Loucy (cell line): ENCODE measurements around the gene UTF1.

Experiments
- H2AFZ ChIP-seq: fragments of 200-600 bp; sonication (generic); 2 replicates; pipeline ENCODE4 v1.6.0; 2016; ENCODE audit warnings: antibody characterized with exemption, mild to moderate bottlenecking, low read length, moderate library complexity
- H3F3A ChIP-seq: fragments of 200-600 bp; 2 replicates; pipeline ENCODE4 v1.6.0; 2016; ENCODE audit warnings: antibody characterized with exemption, low read depth, mild to moderate bottlenecking
- H3K27me3 ChIP-seq: fragments of 200-600 bp; sonication (generic); 2 replicates; pipeline ENCODE4 v1.6.1; 2014; ENCODE audit warnings: low read length, mild to moderate bottlenecking; ENCODE audit not compliant: insufficient read depth, poor library complexity, severe bottlenecking
- H3K36me3 ChIP-seq: fragments of 200-600 bp; sonication (generic); 2 replicates; pipeline ENCODE4 v1.6.1; 2016; ENCODE audit warnings: low read length; ENCODE audit not compliant: insufficient read depth
- H3K4me1 ChIP-seq: fragments of 200-600 bp; sonication (generic); 2 replicates; pipeline ENCODE4 v1.5.1; 2014; ENCODE audit warnings: low read length, mild to moderate bottlenecking; ENCODE audit not compliant: insufficient read depth, poor library complexity, severe bottlenecking
- H3K4me2 ChIP-seq: fragments of 200-600 bp; sonication (generic); 2 replicates; pipeline ENCODE4 v1.6.0; 2014; ENCODE audit warnings: antibody characterized with exemption, low read length, low read depth, mild to moderate bottlenecking; ENCODE audit not compliant: poor library complexity, severe bottlenecking
- H3K4me3 ChIP-seq: fragments of 200-600 bp; sonication (generic); 2 replicates; pipeline ENCODE4 v1.5.1; 2014; ENCODE audit warnings: low read length, mild to moderate bottlenecking, mixed read lengths; ENCODE audit not compliant: poor library complexity, severe bottlenecking
- H3K79me2 ChIP-seq: fragments of 200-600 bp; sonication (generic); 2 replicates; pipeline ENCODE4 v1.6.1; 2014; ENCODE audit warnings: low read length; ENCODE audit not compliant: insufficient read depth
- H3K9ac ChIP-seq: fragments of 200-600 bp; sonication (generic); 2 replicates; pipeline ENCODE4 v1.6.0; 2014; ENCODE audit warnings: mild to moderate bottlenecking, low read depth, low read length, moderate library complexity; ENCODE audit not compliant: poor library complexity, severe bottlenecking
- H3K9me2 ChIP-seq: fragments of 200-600 bp; sonication (generic); replicated peaks from 2 replicates; pipeline ENCODE4 v1.6.1; 2016; ENCODE audit warnings: low read depth, low read length, mixed read lengths
- H3K9me3 ChIP-seq: fragments of 200-600 bp; sonication (generic); 2 replicates; pipeline ENCODE4 v1.6.1; 2014; ENCODE audit warnings: mild to moderate bottlenecking, antibody characterized with exemption, low read length, low read depth; ENCODE audit not compliant: insufficient read depth
- H4K20me1 ChIP-seq: fragments of 200-600 bp; sonication (generic); 2 replicates; pipeline ENCODE4 v1.6.0; 2014; ENCODE audit warnings: antibody characterized with exemption, low read length, mild to moderate bottlenecking; ENCODE audit not compliant: insufficient read depth, poor library complexity, severe bottlenecking
- CTCF ChIP-seq: fragments of 200-600 bp; sonication (generic); conservative IDR thresholded peaks from 2 replicates; pipeline ENCODE4 v1.5.1; 2014; ENCODE audit warnings: mild to moderate bottlenecking, antibody characterized with exemption, low read length
- EZH2phosphoT487 ChIP-seq: fragments of 200-600 bp; IDR thresholded peaks from 2 replicates; pipeline ENCODE4 v1.6.1; 2018; ENCODE audit warnings: antibody characterized with exemption, mild to moderate bottlenecking, moderate library complexity, borderline replicate concordance

The UTF1 gene

DNA sequence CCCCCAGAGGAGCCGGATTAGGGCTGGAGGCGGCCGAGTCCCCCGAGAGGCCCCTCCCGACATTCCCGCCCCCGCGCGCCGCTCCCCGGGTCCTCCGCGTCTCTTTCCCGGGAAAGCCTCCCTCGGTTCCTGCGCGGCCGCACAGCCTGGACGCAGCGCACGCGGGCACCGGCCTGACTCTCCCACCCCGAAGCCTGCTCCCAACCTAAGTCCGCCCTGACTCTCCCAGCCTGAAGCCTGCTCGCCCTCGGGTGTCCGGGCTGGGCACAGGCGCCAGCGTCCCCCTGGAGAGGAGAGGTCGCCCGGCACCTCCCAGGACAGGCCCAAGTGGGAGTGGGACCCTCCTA is 7.2 kb downstream of the UTF1 start:
- Histone ChIP-seq H3K4me2 (no peak overlapping the region), H3F3A (no peaks in the 10 kb centered on the region), H3K9ac (no peak overlapping the region), H3K9me2 (no peaks in the 10 kb centered on the region), H3K4me3 (no peak overlapping the region), H4K20me1 (no peaks in the 10 kb centered on the region), H3K27me3 (no peaks in the 10 kb centered on the region), H2AFZ (no peak overlapping the region), H3K9me3 (peaks cover 4% of the 10 kb centered on the region; the same call in 1 of the 2 replicates), H3K4me1 (no peaks in the 10 kb centered on the region), H3K79me2 (no peaks in the 10 kb centered on the region), H3K36me3 (no peaks in the 10 kb centered on the region)
- no peak for TF ChIP-seq EZH2phosphoT487
- TF ChIP-seq CTCF: no peak

DNA sequence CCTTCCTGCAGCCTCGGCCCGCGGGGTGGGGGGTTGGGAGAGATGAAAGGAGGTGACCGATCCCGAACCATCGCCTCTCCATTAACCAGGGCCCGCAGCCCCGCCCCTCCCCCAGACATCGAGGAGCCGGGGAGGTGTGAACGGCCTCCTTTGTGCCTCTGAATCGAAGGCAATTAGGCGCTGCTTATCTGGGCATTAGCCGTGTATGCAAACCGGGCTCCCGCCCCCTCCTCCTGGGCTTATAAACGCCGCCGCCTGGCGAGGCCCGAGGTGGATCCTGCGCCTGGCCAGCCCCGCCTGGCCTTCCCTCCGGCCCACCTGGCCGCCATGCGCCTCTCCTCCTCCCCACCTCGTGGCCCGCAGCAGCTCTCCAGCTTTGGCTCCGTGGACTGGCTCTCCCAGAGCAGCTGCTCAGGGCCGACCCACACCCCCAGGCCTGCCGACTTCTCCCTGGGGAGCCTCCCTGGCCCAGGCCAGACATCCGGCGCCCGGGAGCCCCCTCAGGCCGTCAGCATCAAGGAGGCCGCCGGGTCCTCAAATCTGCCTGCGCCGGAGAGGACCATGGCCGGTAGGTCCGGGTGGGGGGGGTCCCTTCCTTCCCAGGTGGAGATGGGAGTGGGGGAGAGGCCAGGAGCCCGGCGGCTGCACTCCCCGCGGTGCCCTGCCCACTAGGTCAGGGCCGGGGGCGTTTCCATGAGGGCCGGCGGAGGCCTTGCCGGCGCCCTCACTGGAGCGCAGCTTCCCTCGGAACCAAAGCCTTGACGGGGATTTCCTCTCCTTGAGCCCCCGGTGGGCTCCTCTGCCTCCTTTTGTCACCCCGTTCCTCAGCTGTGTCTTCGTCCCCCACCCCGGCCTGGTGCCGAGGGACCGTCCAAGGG is 7.8 kb downstream of the UTF1 start, which contains the start of gene VENTX:
Gene VENTX (plus strand): TSS at position 268 of the 878 bp plus-strand sequence. CDS start 60 bp downstream, at position 328.
- Histone ChIP-seq H3K27me3 (no peaks in the 10 kb centered on the region), H3K4me2 (no peak within 1 kb of the TSS), H3K36me3 (no peaks in the 10 kb centered on the region), H3K79me2 (no peaks in the 10 kb centered on the region), H3F3A (no peaks in the 10 kb centered on the region), H3K9me3 (peaks cover 4% of the 10 kb centered on the region; the same call in 1 of the 2 replicates), H4K20me1 (no peaks in the 10 kb centered on the region), H3K9me2 (no peaks in the 10 kb centered on the region), H3K4me1 (no peaks in the 10 kb centered on the region), H3K4me3 (no peak within 1 kb of the TSS), H2AFZ (no peak within 1 kb of the TSS), H3K9ac (no peak within 1 kb of the TSS)
- TF ChIP-seq EZH2phosphoT487 (no peak), CTCF (no peak)

GRCh38 chr10:133238466-133238804 is 8.4 kb downstream of the UTF1 start:
- Histone ChIP-seq H3K9me3 (peaks cover 1% of the 10 kb centered on the region; the same call in 1 of the 2 replicates), H3K9me2 (no peaks in the 10 kb centered on the region), H3F3A (no peaks in the 10 kb centered on the region), H2AFZ (no peak overlapping the region), H4K20me1 (no peaks in the 10 kb centered on the region), H3K4me3 (no peak overlapping the region), H3K9ac (no peak overlapping the region), H3K4me2 (no peak overlapping the region), H3K4me1 (no peaks in the 10 kb centered on the region), H3K36me3 (no peaks in the 10 kb centered on the region), H3K27me3 (no peaks in the 10 kb centered on the region), H3K79me2 (no peaks in the 10 kb centered on the region)
- TF ChIP-seq CTCF: no peak
- TF ChIP-seq EZH2phosphoT487: no peak
